Neural progenitor cell (in vitro differentiated cells): ENCODE measurements around the gene UMAD1. TPM values are rescaled to one million over a fixed set of nuclear protein-coding genes. Genes with fewer than 3 reads are reported as not detected.

ENCODE experiments used
- DNase-seq: peaks from one replicate; pipeline ENCODE4 v3.0.0-alpha.2; 2016; ENCODE audit warnings: low spot score
- H2AFZ ChIP-seq: fragments of 200-600 bp; sonication (generic); replicated peaks from 2 replicates; pipeline ENCODE4 v1.6.1; 2016; ENCODE audit warnings: antibody characterized with exemption
- H3F3A ChIP-seq: fragments of 200-600 bp; sonication (generic); 2 replicates; pipeline ENCODE4 v1.6.1; 2016; ENCODE audit warnings: antibody characterized with exemption, low read depth
- H3K27ac ChIP-seq: fragments of 200-600 bp; sonication (generic); 2 replicates; pipeline ENCODE4 v1.5.1; 2016; ENCODE audit warnings: mild to moderate bottlenecking
- H3K27me3 ChIP-seq: fragments of 200-600 bp; sonication (generic); 2 replicates; pipeline ENCODE4 v1.6.1; 2016; ENCODE audit warnings: mild to moderate bottlenecking, moderate library complexity
- H3K36me3 ChIP-seq: fragments of 200-600 bp; sonication (generic); 2 replicates; pipeline ENCODE4 v1.5.1; 2016
- H3K4me1 ChIP-seq: fragments of 200-600 bp; sonication (generic); 2 replicates; pipeline ENCODE4 v1.6.1; 2016; ENCODE audit warnings: mixed run types
- H3K4me2 ChIP-seq: fragments of 200-600 bp; sonication (generic); 2 replicates; pipeline ENCODE4 v1.6.1; 2016
- H3K4me3 ChIP-seq: fragments of 200-600 bp; sonication (generic); 2 replicates; pipeline ENCODE4 v1.5.1; 2016
- H3K79me2 ChIP-seq: fragments of 200-600 bp; sonication (generic); 2 replicates; pipeline ENCODE4 v1.6.1; 2016; ENCODE audit warnings: low read depth
- H3K9ac ChIP-seq: fragments of 200-600 bp; sonication (generic); 2 replicates; pipeline ENCODE4 v1.6.1; 2016
- H3K9me3 ChIP-seq: fragments of 200-600 bp; sonication (generic); 2 replicates; pipeline ENCODE4 v1.5.1; 2016; ENCODE audit warnings: low read depth
- H4K20me1 ChIP-seq: fragments of 200-600 bp; sonication (generic); 2 replicates; pipeline ENCODE4 v1.6.1; 2016; ENCODE audit warnings: low read depth
- H3K27ac Mint-ChIP-seq: 3 replicates; pipeline ENCODE4 v1.8.0; 2021; ENCODE audit warnings: mixed read lengths
- H3K27me3 Mint-ChIP-seq: 2 replicates; pipeline ENCODE4 v1.8.0; 2022; ENCODE audit warnings: low read depth, mild to moderate bottlenecking, inconsistent platforms, moderate library complexity, mixed read lengths; ENCODE audit not compliant: insufficient read depth
- H3K36me3 Mint-ChIP-seq: 3 replicates; pipeline ENCODE4 v1.8.0; 2021; ENCODE audit warnings: mixed read lengths
- H3K4me1 Mint-ChIP-seq: 3 replicates; pipeline ENCODE4 v1.8.0; 2021; ENCODE audit warnings: mixed read lengths
- H3K4me3 Mint-ChIP-seq: 3 replicates; pipeline ENCODE4 v1.8.0; 2021; ENCODE audit warnings: mild to moderate bottlenecking, moderate library complexity, mixed read lengths
- H3K9me3 Mint-ChIP-seq: 3 replicates; pipeline ENCODE4 v1.8.0; 2020; ENCODE audit warnings: mixed read lengths
- CTCF ChIP-seq: fragments of 200-600 bp; sonication (generic); IDR thresholded peaks from 2 replicates; pipeline ENCODE4 v1.5.1; 2017; ENCODE audit warnings: antibody characterized with exemption, mild to moderate bottlenecking
- EZH2 ChIP-seq: fragments of 200-600 bp; sonication (generic); IDR thresholded peaks from 2 replicates; pipeline ENCODE4 v1.6.1; 2017; ENCODE audit warnings: antibody characterized with exemption, mild to moderate bottlenecking, moderate library complexity
- EZH2phosphoT487 ChIP-seq: fragments of 200-600 bp; sonication (generic); IDR thresholded peaks from 2 replicates; pipeline ENCODE4 v1.6.1; 2017; ENCODE audit warnings: antibody characterized with exemption
- total RNA-seq: library from RNA; depleted of rRNA; stranded (reverse); fragments of >200 nt; gene quantifications from 2 replicates; pipeline ENCODE4 v1.2.3, GENCODE V29; 2015; ENCODE audit warnings: low replicate concordance

The UMAD1 gene
- total RNA-seq, 1 donor from 2014 or later, result 23.0 TPM

GRCh38 chr7:7742223-7742622, 101.7 kb downstream of the UMAD1 start:
- Histone ChIP-seq H4K20me1 (no peaks in the 10 kb centered on the region), H3K4me2 (no peak overlapping the region), H3K36me3 (no peaks in the 10 kb centered on the region), H3K27ac (no peak overlapping the region), H3K9ac (no peak overlapping the region), H3F3A (peaks cover 25% of the 10 kb centered on the region), H3K79me2 (no peaks in the 10 kb centered on the region), H3K4me3 (no peak overlapping the region), H2AFZ (no peak overlapping the region), H3K9me3 (no peaks in the 10 kb centered on the region), H3K4me1 (peaks cover 33% of the 10 kb centered on the region), H3K27me3 (no peaks in the 10 kb centered on the region)
- no peak for DNase-seq
- Mint-ChIP-seq H3K4me3 (no peak overlapping the region), H3K27ac (no peak overlapping the region), H3K9me3 (no peaks in the 10 kb centered on the region), H3K4me1 (peaks cover 16% of the 10 kb centered on the region), H3K36me3 (no peaks in the 10 kb centered on the region), H3K27me3 (no peaks in the 10 kb centered on the region)
- no peak for TF ChIP-seq EZH2
- TF ChIP-seq CTCF, result no peak
- TF ChIP-seq EZH2phosphoT487, result no peak

- H3K9me3 Mint-ChIP-seq, result no peaks in the 10 kb centered on the region
- H3K36me3 Mint-ChIP-seq, result no peaks in the 10 kb centered on the region
- H3K27ac Mint-ChIP-seq, result no peak overlapping the region
These were observed 104.7 kb downstream of the UMAD1 start for GRCh38 chr7:7745258-7745657.

GRCh38 chr7:7745966-7746365, 105.4 kb downstream of the UMAD1 start:
- H3K79me2 ChIP-seq, result no peaks in the 10 kb centered on the region
- H3K27ac ChIP-seq, result no peak overlapping the region
- H3K36me3 Mint-ChIP-seq, result no peaks in the 10 kb centered on the region
- H3K27me3 Mint-ChIP-seq, result no peaks in the 10 kb centered on the region
- TF ChIP-seq EZH2 (no peak), CTCF (no peak), EZH2phosphoT487 (no peak)
- H3K4me2 ChIP-seq, result no peak overlapping the region
- H3K4me3 Mint-ChIP-seq, result no peak overlapping the region
- H3K4me3 ChIP-seq, result no peak overlapping the region
- no peaks in the 10 kb centered on the region for H3K9me3 ChIP-seq
- DNase-seq, result no peak
- no peaks in the 10 kb centered on the region for H3K27me3 ChIP-seq
- no peak overlapping the region for H3K9ac ChIP-seq
- H3F3A ChIP-seq, result peaks cover 5% of the 10 kb centered on the region
- H2AFZ ChIP-seq, result no peak overlapping the region
- H3K27ac Mint-ChIP-seq, result no peak overlapping the region
- peaks cover 7% of the 10 kb centered on the region for H3K4me1 ChIP-seq
- H3K9me3 Mint-ChIP-seq, result no peaks in the 10 kb centered on the region
- peaks cover 3% of the 10 kb centered on the region for H3K4me1 Mint-ChIP-seq
- no peaks in the 10 kb centered on the region for H4K20me1 ChIP-seq
- no peaks in the 10 kb centered on the region for H3K36me3 ChIP-seq

More at GRCh38 chr7:7745258-7745657, 104.7 kb downstream of the UMAD1 start:
- no peak overlapping the region for H3K27ac ChIP-seq
- no peak overlapping the region for H3K4me2 ChIP-seq
- DNase-seq, result no peak
- no peaks in the 10 kb centered on the region for H3K79me2 ChIP-seq
- no peak for TF ChIP-seq EZH2
- no peak for TF ChIP-seq CTCF
- TF ChIP-seq EZH2phosphoT487, result no peak
- H3K9me3 ChIP-seq, result no peaks in the 10 kb centered on the region
- no peak overlapping the region for H3K9ac ChIP-seq
- peaks cover 11% of the 10 kb centered on the region for H3K4me1 ChIP-seq
- Mint-ChIP-seq H3K27me3 (no peaks in the 10 kb centered on the region), H3K4me3 (no peak overlapping the region), H3K4me1 (peaks cover 3% of the 10 kb centered on the region)
- H3K27me3 ChIP-seq, result no peaks in the 10 kb centered on the region
- H2AFZ ChIP-seq, result no peak overlapping the region
- H4K20me1 ChIP-seq, result no peaks in the 10 kb centered on the region
- no peaks in the 10 kb centered on the region for H3K36me3 ChIP-seq
- peaks cover 5% of the 10 kb centered on the region for H3F3A ChIP-seq
- H3K4me3 ChIP-seq, result no peak overlapping the region
